Neural crest cell (in vitro differentiated cells): ENCODE data around the gene CNTN1. TPM values are rescaled to one million over a fixed set of nuclear protein-coding genes. Genes with fewer than 3 reads are reported as not detected.

ENCODE experiments used
- DNase-seq: peaks from one replicate; pipeline ENCODE4 v3.0.0; 2021; ENCODE audit warnings: low read depth, mixed read lengths, low spot score
- H3K27ac Mint-ChIP-seq: one replicate; pipeline ENCODE4 v1.8.0; 2021; ENCODE audit warnings: mild to moderate bottlenecking, mixed read lengths; ENCODE audit not compliant: unreplicated experiment
- H3K27me3 Mint-ChIP-seq: 2 replicates; pipeline ENCODE4 v1.8.0; 2021; ENCODE audit warnings: low read depth, mild to moderate bottlenecking, mixed read lengths
- H3K36me3 Mint-ChIP-seq: 2 replicates; pipeline ENCODE4 v1.8.0; 2021; ENCODE audit warnings: low read depth, mild to moderate bottlenecking, mixed read lengths
- H3K4me1 Mint-ChIP-seq: 2 replicates; pipeline ENCODE4 v1.8.0; 2021; ENCODE audit warnings: mixed read lengths
- H3K4me3 Mint-ChIP-seq: one replicate; pipeline ENCODE4 v1.8.0; 2021; ENCODE audit warnings: mild to moderate bottlenecking, mixed read lengths
- H3K9me3 Mint-ChIP-seq: 2 replicates; pipeline ENCODE4 v1.8.0; 2021; ENCODE audit warnings: mixed read lengths
- total RNA-seq: library from RNA; stranded (reverse); gene quantifications from 2 replicates; pipeline ENCODE4 v1.2.1, GENCODE V29; 2021
- TF ChIP-seq, protein P1 (sequence below): fragments of 200-600 bp; sonication (generic); conservative IDR thresholded peaks from 2 replicates; pipeline ENCODE4 v1.5.0; 2021; ENCODE audit warnings: antibody characterized with exemption, mild to moderate bottlenecking

The CNTN1 gene
- total RNA-seq, 1 donor from 2014 or later: 1.0 TPM

DNA sequence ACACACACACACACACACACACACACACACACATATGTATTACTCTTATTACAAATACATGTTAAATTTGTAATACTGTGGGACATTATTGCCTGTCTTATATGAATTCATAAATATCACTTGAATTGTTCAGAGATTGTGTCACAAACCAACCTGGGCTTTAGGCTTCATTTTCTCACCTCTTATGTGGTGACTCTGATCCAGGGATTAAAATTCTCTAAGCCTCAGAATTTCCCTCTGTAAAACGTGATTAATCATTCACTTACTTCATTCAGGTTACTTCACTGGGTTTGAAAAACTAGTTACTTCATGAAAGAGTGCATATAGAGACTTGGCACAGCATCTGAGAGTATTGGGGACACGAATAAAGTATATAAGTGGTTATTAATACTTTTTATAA, 255.6 kb downstream of the CNTN1 start:
- H3K27ac Mint-ChIP-seq: no peak overlapping the region
- no peaks in the 10 kb centered on the region for H3K4me1 Mint-ChIP-seq
- H3K36me3 Mint-ChIP-seq: no peaks in the 10 kb centered on the region
- H3K4me3 Mint-ChIP-seq: no peak overlapping the region
- H3K9me3 Mint-ChIP-seq: no peaks in the 10 kb centered on the region
- TF ChIP-seq, protein P1, sequence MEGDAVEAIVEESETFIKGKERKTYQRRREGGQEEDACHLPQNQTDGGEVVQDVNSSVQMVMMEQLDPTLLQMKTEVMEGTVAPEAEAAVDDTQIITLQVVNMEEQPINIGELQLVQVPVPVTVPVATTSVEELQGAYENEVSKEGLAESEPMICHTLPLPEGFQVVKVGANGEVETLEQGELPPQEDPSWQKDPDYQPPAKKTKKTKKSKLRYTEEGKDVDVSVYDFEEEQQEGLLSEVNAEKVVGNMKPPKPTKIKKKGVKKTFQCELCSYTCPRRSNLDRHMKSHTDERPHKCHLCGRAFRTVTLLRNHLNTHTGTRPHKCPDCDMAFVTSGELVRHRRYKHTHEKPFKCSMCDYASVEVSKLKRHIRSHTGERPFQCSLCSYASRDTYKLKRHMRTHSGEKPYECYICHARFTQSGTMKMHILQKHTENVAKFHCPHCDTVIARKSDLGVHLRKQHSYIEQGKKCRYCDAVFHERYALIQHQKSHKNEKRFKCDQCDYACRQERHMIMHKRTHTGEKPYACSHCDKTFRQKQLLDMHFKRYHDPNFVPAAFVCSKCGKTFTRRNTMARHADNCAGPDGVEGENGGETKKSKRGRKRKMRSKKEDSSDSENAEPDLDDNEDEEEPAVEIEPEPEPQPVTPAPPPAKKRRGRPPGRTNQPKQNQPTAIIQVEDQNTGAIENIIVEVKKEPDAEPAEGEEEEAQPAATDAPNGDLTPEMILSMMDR: no peak
- no peak for DNase-seq
- no peaks in the 10 kb centered on the region for H3K27me3 Mint-ChIP-seq

DNA sequence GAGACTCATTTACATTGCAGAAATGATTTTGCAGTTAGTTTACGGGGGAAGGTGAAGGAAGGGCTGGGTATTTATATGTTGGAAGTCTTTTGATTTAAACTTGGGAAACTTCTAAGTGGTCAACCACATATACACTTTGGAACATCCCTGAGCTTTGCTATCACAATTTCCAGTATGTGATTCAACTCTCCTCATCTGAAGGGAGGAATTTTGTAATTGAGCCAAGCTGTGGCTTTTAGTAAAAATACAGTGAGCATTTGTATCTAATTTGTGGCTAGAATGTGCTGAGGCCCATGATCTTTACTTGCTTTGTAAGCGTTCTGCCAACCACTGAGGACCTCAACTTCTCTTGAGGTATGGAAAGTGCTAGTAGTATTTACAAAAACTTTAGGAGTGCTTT, 260.8 kb downstream of the CNTN1 start:
- TF ChIP-seq, protein P1: no peak
- no peak for DNase-seq
- no peaks in the 10 kb centered on the region for H3K27me3 Mint-ChIP-seq
- no peaks in the 10 kb centered on the region for H3K36me3 Mint-ChIP-seq
- no peak overlapping the region for H3K27ac Mint-ChIP-seq
- H3K4me1 Mint-ChIP-seq: no peaks in the 10 kb centered on the region
- no peak overlapping the region for H3K4me3 Mint-ChIP-seq
- peaks cover 4% of the 10 kb centered on the region for H3K9me3 Mint-ChIP-seq

DNA sequence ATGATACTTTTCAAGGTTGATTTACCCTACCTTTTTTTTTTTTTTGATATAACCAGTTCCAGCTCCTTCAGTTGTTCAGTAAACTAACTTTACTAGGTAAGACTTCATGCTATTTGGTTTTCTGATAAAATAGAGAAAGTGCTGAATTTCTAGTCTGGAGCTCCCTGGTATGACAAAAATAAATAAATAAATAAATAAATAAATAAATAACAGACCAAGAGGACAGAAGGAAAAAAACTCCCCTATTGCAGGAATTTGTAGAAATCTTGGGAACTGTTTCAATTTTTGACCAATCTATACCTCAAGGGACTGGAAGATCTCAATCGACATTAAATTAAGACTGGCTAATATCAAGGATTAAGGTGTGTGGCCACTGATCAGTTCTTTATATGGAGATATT, 265.2 kb downstream of the CNTN1 start:
- Mint-ChIP-seq H3K27me3 (no peaks in the 10 kb centered on the region), H3K36me3 (no peaks in the 10 kb centered on the region), H3K4me3 (no peak overlapping the region), H3K9me3 (peaks cover 4% of the 10 kb centered on the region), H3K27ac (no peak overlapping the region), H3K4me1 (no peaks in the 10 kb centered on the region)
- no peak for DNase-seq
- TF ChIP-seq, protein P1: no peak

DNA sequence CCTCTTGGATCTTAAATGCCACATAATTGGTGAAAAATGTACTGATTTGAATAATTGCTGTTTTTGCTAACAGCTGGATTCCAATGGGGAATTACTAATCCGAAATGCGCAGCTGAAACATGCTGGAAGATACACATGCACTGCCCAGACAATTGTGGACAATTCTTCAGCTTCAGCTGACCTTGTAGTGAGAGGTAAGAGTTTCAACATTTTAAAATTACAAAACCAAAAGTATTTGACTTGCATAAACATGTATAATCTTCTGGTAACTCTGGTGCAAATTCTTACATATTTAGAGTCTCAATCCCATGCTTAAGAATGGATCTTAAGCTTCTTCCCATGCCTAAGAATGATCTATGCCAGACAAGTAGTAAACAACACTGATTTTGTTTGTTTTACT, 266.8 kb downstream of the CNTN1 start:
- Mint-ChIP-seq H3K4me3 (no peak overlapping the region), H3K36me3 (no peaks in the 10 kb centered on the region), H3K9me3 (peaks cover 4% of the 10 kb centered on the region), H3K27me3 (no peaks in the 10 kb centered on the region), H3K4me1 (no peaks in the 10 kb centered on the region), H3K27ac (no peak overlapping the region)
- DNase-seq: no peak
- TF ChIP-seq, protein P1: no peak

DNA sequence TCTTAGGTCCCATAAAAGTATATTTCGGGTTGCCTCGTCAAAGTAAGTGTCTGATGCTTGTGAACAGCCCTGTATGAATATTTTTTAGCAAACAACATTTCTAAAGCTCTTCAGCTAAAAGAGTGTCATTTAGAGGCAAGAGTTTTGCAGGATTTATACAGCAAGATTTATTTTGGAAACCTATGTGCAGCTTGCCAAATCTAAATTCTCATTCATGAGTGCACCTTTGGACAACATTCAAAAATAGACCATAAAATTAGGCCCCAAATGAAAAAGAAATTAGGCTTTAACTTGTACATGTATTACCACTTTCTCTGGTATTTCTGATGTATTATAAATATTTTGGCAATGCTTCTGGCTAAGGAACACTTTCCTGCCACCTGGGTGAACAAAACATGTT, 271.5 kb downstream of the CNTN1 start:
- TF ChIP-seq, protein P1: no peak
- Mint-ChIP-seq H3K27me3 (no peaks in the 10 kb centered on the region), H3K36me3 (no peaks in the 10 kb centered on the region), H3K27ac (no peak overlapping the region), H3K4me3 (no peak overlapping the region), H3K9me3 (no peaks in the 10 kb centered on the region), H3K4me1 (no peaks in the 10 kb centered on the region)
- DNase-seq: no peak

DNA sequence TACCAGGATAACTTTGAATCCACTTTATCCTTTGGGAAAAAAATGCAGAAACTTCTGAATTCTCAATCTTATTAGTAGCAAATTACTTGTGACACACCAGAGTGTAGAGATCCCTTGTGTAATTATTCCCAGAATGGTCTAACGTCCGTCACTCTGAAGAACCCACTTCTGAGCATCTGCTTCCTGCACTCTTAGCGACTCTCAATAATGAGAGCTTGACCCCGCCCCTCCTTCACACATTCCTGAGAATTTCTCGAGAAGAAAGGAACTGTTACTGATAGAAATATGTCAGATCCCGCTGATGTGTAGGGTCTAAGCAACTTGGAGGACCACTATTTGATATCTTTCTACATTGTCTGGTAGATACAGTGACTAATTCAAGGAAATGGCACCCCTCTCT, 277.6 kb downstream of the CNTN1 start:
- Mint-ChIP-seq H3K4me1 (no peaks in the 10 kb centered on the region), H3K9me3 (no peaks in the 10 kb centered on the region), H3K27me3 (no peaks in the 10 kb centered on the region), H3K4me3 (no peak overlapping the region), H3K36me3 (no peaks in the 10 kb centered on the region), H3K27ac (no peak overlapping the region)
- TF ChIP-seq, protein P1: no peak
- DNase-seq: no peak
